ENCODE results near the gene PHC1.

PHC1 gene

GRCh38 chr12:8946733-8947132, 32.4 kb downstream of the PHC1 start:
- H3K27ac ChIP-seq, result no peak overlapping the region

GRCh38 chr12:8947737-8948136, 33.4 kb downstream of the PHC1 start:
- no peak overlapping the region for H3K27ac ChIP-seq
- no peak for TF ChIP-seq CTCF (IDR thresholded peaks at IDR 0.05)
- TF ChIP-seq ZFX (IDR thresholded peaks at IDR 0.05; ENCODE audit: borderline replicate concordance), result no peak

More at GRCh38 chr12:8946733-8947132, 32.4 kb downstream of the PHC1 start:
- TF ChIP-seq ZFX (IDR thresholded peaks at IDR 0.05; ENCODE audit: borderline replicate concordance), result no peak
- no peak for TF ChIP-seq CTCF (IDR thresholded peaks at IDR 0.05)

GRCh38 chr12:8948701-8949341, 34.5 kb downstream of the PHC1 start:
- H3K27ac ChIP-seq, result peak overlapping the region; percentile 91
- TF ChIP-seq CTCF (IDR thresholded peaks at IDR 0.05), result no peak
- no peak for TF ChIP-seq ZFX (IDR thresholded peaks at IDR 0.05; ENCODE audit: borderline replicate concordance)

- no peak for TF ChIP-seq ZFX (IDR thresholded peaks at IDR 0.05; ENCODE audit: borderline replicate concordance)
- peak; percentile 88 for TF ChIP-seq CTCF (IDR thresholded peaks at IDR 0.05)
- peak within 1 kb of the TSS; percentile 91 for H3K27ac ChIP-seq
Observed at GRCh38 chr12:8949342-8950220, 35.3 kb downstream of the PHC1 start, which contains the start of gene M6PR. M6PR (minus strand) TSS chr12:8949645; CDS start chr12:8946404, 3,241 bp downstream.

GRCh38 chr12:8950221-8950527, 35.9 kb downstream of the PHC1 start:
- peak overlapping the region; percentile 91 for H3K27ac ChIP-seq
- TF ChIP-seq ZFX (IDR thresholded peaks at IDR 0.05; ENCODE audit: borderline replicate concordance) (no peak), CTCF (IDR thresholded peaks at IDR 0.05) (peak; percentile 61)

GRCh38 chr12:8950702-8951478, 36.6 kb downstream of the PHC1 start:
- peak overlapping the region; percentile 91 for H3K27ac ChIP-seq
- no peak for TF ChIP-seq ZFX (IDR thresholded peaks at IDR 0.05; ENCODE audit: borderline replicate concordance)

- no peak for TF ChIP-seq ZFX (IDR thresholded peaks at IDR 0.05; ENCODE audit: borderline replicate concordance)
- TF ChIP-seq CTCF (IDR thresholded peaks at IDR 0.05), result no peak
- H3K27ac ChIP-seq, result no peak overlapping the region
Observed at GRCh38 chr12:8951744-8952143, 37.4 kb downstream of the PHC1 start.

All from 22Rv1 (cell line).